Vagina (tissue), 2 donors: Measurements from ENCODE around the gene ZNF697. TPM values are rescaled to one million over a fixed set of nuclear protein-coding genes. Genes with fewer than 3 reads are reported as not detected.
"Not testable (repeated sequence)": the region's sequence is repeated elsewhere in the genome, so short reads cannot be mapped to it uniquely, and the experiment has no call there.

Source experiments
- DNase-seq, 2 donors: peaks; one replicate each; pipeline ENCODE4 v3.0.0-alpha.2; 2017; ENCODE audit errors: extremely low spot score in 2 of 2
- H3K27ac ChIP-seq: fragments of 200-600 bp; sonication (generic); one replicate; pipeline ENCODE4 v1.5.1; 2019
- H3K27me3 ChIP-seq: fragments of 200-600 bp; sonication (generic); one replicate; pipeline ENCODE4 v1.5.1; 2019
- H3K36me3 ChIP-seq, 2 donors: fragments of 200-600 bp; sonication (generic); one replicate each; pipeline ENCODE4 v1.5.1; 2017 to 2019
- H3K4me1 ChIP-seq: fragments of 200-600 bp; sonication (generic); one replicate; pipeline ENCODE4 v1.5.1; 2019
- H3K4me3 ChIP-seq, 2 donors: fragments of 200-600 bp; sonication (generic); 1 replicate in 1 of 2; 2 replicates in 1 of 2; pipeline ENCODE4 v1.5.1; 2016 to 2019
- H3K9me3 ChIP-seq: fragments of 200-600 bp; sonication (generic); one replicate; pipeline ENCODE4 v1.5.1; 2019
- POLR2A ChIP-seq, 2 donors: fragments of 450-650 bp; IDR thresholded peaks; one replicate each; pipeline ENCODE4 v1.6.1; 2017; ENCODE audit warnings: antibody characterized with exemption in 2 of 2, mild to moderate bottlenecking in 2 of 2, moderate library complexity in 2 of 2
- POLR2AphosphoS5 ChIP-seq, 2 donors: sonication (generic); formaldehyde crosslinking; IDR thresholded peaks; one replicate each; pipeline ENCODE4 v1.9.0; 2017; ENCODE audit warnings: antibody characterized with exemption in 2 of 2, mild to moderate bottlenecking in 2 of 2, low read depth in 1 of 2; ENCODE audit not compliant: insufficient read depth in 1 of 2
- intact Hi-C: fragments of 100-400 bp; cut with DNase I; formaldehyde crosslinking; loops from one replicate; pipeline ENCODE4 v1.15.1; 2023
- total RNA-seq: library from RNA; depleted of rRNA; stranded (reverse); fragments of >200 nt; gene quantifications from one replicate; pipeline ENCODE4 v1.2.3, GENCODE V29; 2016
- TF ChIP-seq, protein P1 (sequence below), 3 experiments: fragments of 450-650 bp in 2 of 3; fragments of 200-600 bp in 1 of 3; sonication (generic) in 1 of 3; IDR thresholded peaks; one replicate each; pipeline ENCODE4 v1.5.1; 2017 to 2019; ENCODE audit warnings: antibody characterized with exemption in 3 of 3, mild to moderate bottlenecking in 2 of 3, moderate library complexity in 2 of 3

Gene ZNF697
- total RNA-seq, 1 donor from 2014 or later: 3.7 TPM

DNA sequence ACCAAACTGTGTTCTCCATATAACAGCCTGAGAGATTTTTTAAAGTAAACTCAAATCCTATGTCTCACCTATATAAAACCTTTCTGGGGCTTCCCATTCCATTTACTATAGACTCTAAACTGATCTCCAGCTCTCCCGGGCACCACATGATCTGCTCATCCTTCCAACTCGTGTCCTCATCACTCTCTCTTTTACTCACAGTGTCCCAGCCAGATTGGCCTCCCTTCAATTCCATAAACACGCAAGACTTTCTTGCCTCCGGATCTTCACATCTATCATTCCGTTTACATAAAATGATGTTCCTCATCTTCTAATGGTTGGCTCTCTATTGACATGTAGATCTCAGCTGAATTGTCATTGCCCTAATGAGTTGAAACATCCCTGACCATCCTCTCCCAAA lies 59.4 kb downstream of the ZNF697 start:
- no peaks in the 10 kb centered on the region for H3K27me3 ChIP-seq
- H3K36me3 ChIP-seq: no peaks in the 10 kb centered on the region
- H3K4me1 ChIP-seq: no peaks in the 10 kb centered on the region
- DNase-seq: no peak
- TF ChIP-seq POLR2AphosphoS5 (IDR thresholded peaks at IDR 0.05; ENCODE audit: insufficient read depth in 1 of 2, low read depth in 1 of 2) (no peak), POLR2A (IDR thresholded peaks at IDR 0.05) (no peak)
- TF ChIP-seq, protein P1, sequence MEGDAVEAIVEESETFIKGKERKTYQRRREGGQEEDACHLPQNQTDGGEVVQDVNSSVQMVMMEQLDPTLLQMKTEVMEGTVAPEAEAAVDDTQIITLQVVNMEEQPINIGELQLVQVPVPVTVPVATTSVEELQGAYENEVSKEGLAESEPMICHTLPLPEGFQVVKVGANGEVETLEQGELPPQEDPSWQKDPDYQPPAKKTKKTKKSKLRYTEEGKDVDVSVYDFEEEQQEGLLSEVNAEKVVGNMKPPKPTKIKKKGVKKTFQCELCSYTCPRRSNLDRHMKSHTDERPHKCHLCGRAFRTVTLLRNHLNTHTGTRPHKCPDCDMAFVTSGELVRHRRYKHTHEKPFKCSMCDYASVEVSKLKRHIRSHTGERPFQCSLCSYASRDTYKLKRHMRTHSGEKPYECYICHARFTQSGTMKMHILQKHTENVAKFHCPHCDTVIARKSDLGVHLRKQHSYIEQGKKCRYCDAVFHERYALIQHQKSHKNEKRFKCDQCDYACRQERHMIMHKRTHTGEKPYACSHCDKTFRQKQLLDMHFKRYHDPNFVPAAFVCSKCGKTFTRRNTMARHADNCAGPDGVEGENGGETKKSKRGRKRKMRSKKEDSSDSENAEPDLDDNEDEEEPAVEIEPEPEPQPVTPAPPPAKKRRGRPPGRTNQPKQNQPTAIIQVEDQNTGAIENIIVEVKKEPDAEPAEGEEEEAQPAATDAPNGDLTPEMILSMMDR (IDR thresholded peaks at IDR 0.05): no peak
- intact Hi-C loops: no loop called here
- H3K4me3 ChIP-seq: no peak overlapping the region
- no peak overlapping the region for H3K27ac ChIP-seq
- H3K9me3 ChIP-seq: no peaks in the 10 kb centered on the region

DNA sequence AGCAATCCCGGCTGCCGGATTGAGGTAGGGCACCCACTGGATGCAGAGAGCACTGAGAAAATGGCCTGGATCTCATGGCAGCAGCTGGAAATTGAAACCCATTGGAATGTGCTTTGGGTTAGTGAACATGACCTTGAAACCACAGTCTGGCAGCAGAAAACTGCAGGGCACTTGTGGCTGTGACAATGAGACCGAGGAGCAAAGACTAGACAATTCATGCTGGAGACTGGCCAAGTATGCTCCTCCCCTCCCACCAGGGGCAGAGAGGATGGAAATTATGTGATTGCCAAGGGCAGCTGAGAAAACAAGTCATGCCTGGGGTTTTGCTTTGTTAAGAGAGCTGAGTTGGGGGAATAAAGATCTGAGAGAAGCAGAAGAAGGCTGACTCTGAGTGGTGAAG lies 60.7 kb downstream of the ZNF697 start:
- intact Hi-C loops: no loop called here
- no peaks in the 10 kb centered on the region for H3K36me3 ChIP-seq
- TF ChIP-seq, protein P1 (IDR thresholded peaks at IDR 0.05): no peak
- no peak for TF ChIP-seq POLR2AphosphoS5 (IDR thresholded peaks at IDR 0.05; ENCODE audit: insufficient read depth in 1 of 2, low read depth in 1 of 2)

DNA sequence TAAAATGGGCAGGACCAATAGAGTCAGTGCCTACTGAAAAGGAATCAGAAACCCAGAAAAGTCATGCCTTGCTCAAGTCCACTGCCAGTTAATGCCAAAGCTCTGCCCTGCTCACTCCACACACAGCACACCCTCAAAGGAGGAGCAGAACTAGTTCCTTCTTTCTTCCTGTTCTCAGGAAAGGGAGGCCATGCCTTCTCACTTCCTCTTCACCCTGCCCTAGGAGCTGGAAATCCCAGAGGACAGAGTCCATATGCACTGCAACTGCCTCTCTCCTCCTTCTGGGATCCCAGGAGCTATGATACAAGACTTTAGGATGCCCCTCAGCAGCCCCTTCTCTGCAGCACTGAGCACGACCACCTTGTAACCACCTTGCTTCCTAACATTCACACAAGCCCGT lies 62.3 kb downstream of the ZNF697 start:
- not testable (repeated sequence) for DNase-seq

More for the DNA sequence above, 60.7 kb downstream of the ZNF697 start:
- Histone ChIP-seq H3K4me1 (no peaks in the 10 kb centered on the region), H3K27ac (no peak overlapping the region), H3K9me3 (no peaks in the 10 kb centered on the region), H3K27me3 (no peaks in the 10 kb centered on the region), H3K4me3 (no peak overlapping the region)
- DNase-seq: no peak

DNA sequence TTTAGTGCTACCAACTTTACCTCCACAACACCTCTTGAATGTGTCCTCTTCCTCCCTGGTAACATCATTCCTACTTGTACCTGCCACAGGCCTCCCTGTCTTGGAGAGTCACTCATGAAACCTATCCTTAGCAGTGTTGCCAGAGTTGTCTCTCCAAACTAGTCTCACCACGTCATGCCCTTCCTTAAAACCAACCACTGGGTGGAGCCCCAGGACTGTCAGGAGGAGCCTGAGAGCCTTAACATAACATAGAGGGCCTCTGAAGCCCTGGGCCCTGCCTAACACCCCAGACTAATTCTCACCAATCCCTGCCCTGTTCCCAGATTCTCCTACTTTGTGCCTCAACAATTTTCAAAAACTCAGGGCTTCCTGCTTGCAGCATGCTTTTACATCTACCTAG lies 65.3 kb downstream of the ZNF697 start:
- TF ChIP-seq, protein P1 (IDR thresholded peaks at IDR 0.05): no peak
- no peak for TF ChIP-seq POLR2AphosphoS5 (IDR thresholded peaks at IDR 0.05; ENCODE audit: insufficient read depth in 1 of 2, low read depth in 1 of 2)
- no peak for TF ChIP-seq POLR2A (IDR thresholded peaks at IDR 0.05)
- Histone ChIP-seq H3K4me3 (no peak overlapping the region), H3K36me3 (no peaks in the 10 kb centered on the region), H3K4me1 (no peaks in the 10 kb centered on the region), H3K27ac (no peak overlapping the region), H3K27me3 (no peaks in the 10 kb centered on the region), H3K9me3 (no peaks in the 10 kb centered on the region)
- DNase-seq: no peak
- intact Hi-C loops: no loop called here

More for the DNA sequence above, 62.3 kb downstream of the ZNF697 start:
- intact Hi-C loops, H3K9me3 ChIP-seq, H3K27ac ChIP-seq, H3K27me3 ChIP-seq, H3K4me3 ChIP-seq, H3K36me3 ChIP-seq, H3K4me1 ChIP-seq: not testable (repeated sequence)

DNA sequence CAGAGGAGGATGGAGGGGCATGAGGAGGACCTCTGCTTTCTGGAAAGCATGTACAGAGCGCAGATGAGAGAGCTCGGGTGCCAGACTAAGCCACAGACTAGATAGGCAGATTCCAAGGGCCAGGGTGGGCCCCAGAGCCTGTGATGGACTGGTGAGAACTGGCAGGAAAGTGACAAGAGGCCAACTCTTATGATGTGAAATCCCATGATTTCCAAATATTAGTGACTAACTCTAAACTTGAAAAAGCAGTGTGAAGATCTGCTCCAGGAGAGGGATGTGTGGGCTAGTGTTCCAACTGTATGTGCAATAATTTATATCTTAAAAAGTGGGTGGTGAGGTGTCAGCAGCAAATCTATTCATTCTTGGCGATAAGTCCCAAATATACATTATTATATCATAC lies 67.0 kb downstream of the ZNF697 start:
- H3K27ac ChIP-seq, H3K36me3 ChIP-seq, H3K27me3 ChIP-seq, DNase-seq, intact Hi-C loops, H3K4me1 ChIP-seq, H3K9me3 ChIP-seq, H3K4me3 ChIP-seq: not testable (repeated sequence)

DNA sequence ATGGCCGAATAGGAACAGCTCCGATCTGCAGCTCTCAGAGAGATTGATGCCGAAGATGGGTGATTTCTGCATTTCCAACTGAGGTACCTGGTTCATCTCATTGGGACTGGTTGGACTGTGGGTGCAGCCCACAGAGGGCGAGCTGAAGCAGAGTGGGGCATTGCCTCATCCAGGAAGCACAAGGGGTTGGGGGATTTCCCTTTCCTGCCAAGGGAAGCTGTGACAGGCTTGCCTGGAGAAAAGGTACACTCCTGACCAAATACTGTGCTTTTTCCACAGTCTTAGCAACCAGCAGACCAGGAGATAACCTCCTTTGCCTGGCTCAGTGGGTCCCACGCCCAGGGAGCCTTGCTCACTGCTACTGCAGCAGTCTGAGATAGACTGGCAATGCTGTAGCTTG lies 74.2 kb downstream of the ZNF697 start:
- Histone ChIP-seq H3K4me3 (no peak overlapping the region), H3K9me3 (no peaks in the 10 kb centered on the region), H3K36me3 (no peaks in the 10 kb centered on the region), H3K27me3 (no peaks in the 10 kb centered on the region), H3K27ac (no peak overlapping the region), H3K4me1 (no peaks in the 10 kb centered on the region)
- intact Hi-C loops: no loop called here
- DNase-seq: no peak
- TF ChIP-seq POLR2AphosphoS5 (IDR thresholded peaks at IDR 0.05; ENCODE audit: insufficient read depth in 1 of 2, low read depth in 1 of 2): no peak
- TF ChIP-seq, protein P1 (IDR thresholded peaks at IDR 0.05): no peak
- no peak for TF ChIP-seq POLR2A (IDR thresholded peaks at IDR 0.05)

DNA sequence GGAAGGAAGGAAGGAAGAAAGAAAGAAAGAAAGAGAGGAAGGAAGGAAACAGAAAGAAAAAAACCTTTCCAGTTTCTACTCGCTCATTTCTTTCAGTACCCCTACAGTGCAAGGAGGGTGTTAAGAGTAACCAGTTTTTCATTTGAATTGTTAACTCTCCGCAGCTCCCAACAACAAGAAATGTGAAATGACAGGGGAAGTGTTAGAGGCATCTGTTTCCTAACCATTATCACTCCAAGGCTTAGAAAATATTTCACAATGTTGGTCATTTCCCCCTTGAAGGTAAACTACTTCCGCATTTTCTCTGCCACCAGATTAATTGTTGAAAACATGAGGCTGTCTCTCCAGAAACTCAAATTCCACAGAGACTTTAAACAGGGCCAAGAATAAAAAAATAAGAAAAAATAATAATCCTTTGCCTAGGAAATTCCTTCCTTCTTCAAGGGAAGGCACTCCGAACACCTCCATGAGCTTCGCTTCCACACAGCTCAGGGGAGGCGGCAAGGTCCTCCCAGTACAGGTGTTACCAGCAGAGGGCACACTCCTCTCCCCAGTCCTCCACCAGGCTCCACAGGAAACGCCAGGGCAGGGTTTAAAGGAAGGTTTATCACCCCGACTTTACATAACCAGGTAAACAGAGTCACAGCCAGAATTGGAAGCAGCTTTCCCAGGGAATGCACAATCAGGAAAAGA lies 78.0 kb downstream of the ZNF697 start:
- H3K36me3 ChIP-seq, H3K4me1 ChIP-seq, H3K9me3 ChIP-seq, H3K27me3 ChIP-seq, H3K4me3 ChIP-seq, DNase-seq, intact Hi-C loops, H3K27ac ChIP-seq: not testable (repeated sequence)
